Activated naive CD8-positive, alpha-beta T cell treated with anti-CD3 and anti-CD28 coated beads, Interleukin-2, amount 10 ng/mL, durations not matched to agents 7 days and 5 days (primary cell): ENCODE measurements around the gene ENTPD3. TPM values are rescaled to one million over a fixed set of nuclear protein-coding genes. Genes with fewer than 3 reads are reported as not detected.

Experiments used
- ATAC-seq: fragments of 150-1000 bp; cut with Tn5 transposase; one replicate; pipeline ENCODE4 v1.10.0; 2021; ENCODE audit warnings: low read depth, moderate library complexity
- POLR2A ChIA-PET: fragments of 350-600 bp; sonication (Branson Sonifier 250); formaldehyde crosslinking; loops from one replicate; lab custom pipeline; 2021; ENCODE audit warnings: antibody characterized with exemption; lab: Charles Lee
- DNase-seq: peaks from one replicate; pipeline ENCODE4 v3.0.0; 2021
- H3K27ac Mint-ChIP-seq: one replicate; pipeline ENCODE4 v1.8.0; 2022; ENCODE audit warnings: mild to moderate bottlenecking, mixed read lengths
- H3K27me3 Mint-ChIP-seq: one replicate; pipeline ENCODE4 v1.8.0; 2022; ENCODE audit warnings: mild to moderate bottlenecking, moderate library complexity, mixed read lengths
- H3K36me3 Mint-ChIP-seq: one replicate; pipeline ENCODE4 v1.8.0; 2021; ENCODE audit warnings: mild to moderate bottlenecking, mixed read lengths
- H3K4me1 Mint-ChIP-seq: one replicate; pipeline ENCODE4 v1.8.0; 2021; ENCODE audit warnings: mixed read lengths
- H3K4me3 Mint-ChIP-seq: one replicate; pipeline ENCODE4 v1.8.0; 2022; ENCODE audit warnings: mild to moderate bottlenecking, moderate library complexity, mixed read lengths
- H3K9me3 Mint-ChIP-seq: one replicate; pipeline ENCODE4 v1.8.0; 2021; ENCODE audit warnings: mixed read lengths
- total RNA-seq, 2 experiments: library from RNA; stranded (reverse); gene quantifications; one replicate each; pipeline ENCODE4 v1.2.3, GENCODE V29; 2021

Gene ENTPD3
- total RNA-seq, 2 experiments from 2014 or later, result not detected

DNA sequence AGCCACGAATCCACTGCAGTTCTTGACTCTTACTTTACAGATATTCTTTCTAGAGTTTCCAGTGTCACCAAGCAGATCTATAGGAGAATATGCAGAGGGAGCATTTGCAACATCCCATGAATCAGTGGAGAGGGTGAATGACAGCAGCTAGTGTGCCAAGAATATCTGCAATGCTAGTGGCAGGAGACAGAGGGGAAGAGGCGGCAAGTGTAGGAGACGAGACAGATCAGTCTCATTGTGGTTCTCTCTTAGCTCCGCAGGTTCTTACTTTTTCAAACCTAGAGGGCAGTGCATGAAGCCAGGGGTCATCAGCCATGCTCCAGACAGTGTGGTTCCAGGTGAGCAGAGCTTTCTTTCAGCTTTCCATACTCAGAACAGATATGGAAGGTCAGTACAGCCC, 90.7 kb downstream of the ENTPD3 start:
- Mint-ChIP-seq H3K36me3 (peaks cover 25% of the 10 kb centered on the region), H3K27ac (peak overlapping the region; percentile 85), H3K27me3 (no peaks in the 10 kb centered on the region), H3K9me3 (no peaks in the 10 kb centered on the region), H3K4me1 (peaks cover 28% of the 10 kb centered on the region), H3K4me3 (peak overlapping the region; percentile 86)
- ATAC-seq (no peak), DNase-seq (no peak)
- POLR2A ChIA-PET, result interaction anchor here (1.0 to 3.0 kb wide), 5 partner anchors 14 to 169 kb away, joined by 3 to 21 read pairs (median 9); partner anchors contain the start of genes EIF1B, RPL14 and ZNF621

Other genes with a start within 250 kb of the ENTPD3 start
- gene EIF1B, start 77.5 kb upstream of the ENTPD3 start, total RNA-seq, result 10 to 100 TPM; 35.1 to 38.3 TPM
- gene RPL14, start 70.2 kb downstream of the ENTPD3 start, total RNA-seq, result 1,000 to 10,000 TPM; 2,251 to 2,258 TPM
- 10 to 100 TPM; 11.3 to 13.3 TPM for gene ZNF619, start 89.9 kb downstream of the ENTPD3 start, total RNA-seq
- gene ZNF620, start 118.9 kb downstream of the ENTPD3 start, total RNA-seq, result 1 to 10 TPM; 4.5 to 7.2 TPM
- gene ZNF621, start 137.8 kb downstream of the ENTPD3 start, total RNA-seq, result 10 to 100 TPM; 26.9 to 28.3 TPM